Thymus (tissue), 11 donors: Measurements from ENCODE around the gene IGSF3. TPM values are rescaled to one million over a fixed set of nuclear protein-coding genes. Genes with fewer than 3 reads are reported as not detected.
"Not testable (repeated sequence)": the region's sequence is repeated elsewhere in the genome, so short reads cannot be mapped to it uniquely, and the experiment has no call there.

Experiments used
- DNase-seq, 9 donors: peaks; one replicate each; pipeline ENCODE4 v3.0.0-alpha.2; 2013; ENCODE audit warnings: low spot score in 9 of 9, low read depth in 6 of 9, missing footprints in 1 of 9
- H3K27ac ChIP-seq, 2 donors: one replicate each; pipeline ENCODE4 v1.5.1; 2013; ENCODE audit warnings: control low read depth in 1 of 2, low read depth in 1 of 2, low read length in 1 of 2, mild to moderate bottlenecking in 1 of 2, moderate library complexity in 1 of 2
- H3K27me3 ChIP-seq, 2 donors: one replicate each; pipeline ENCODE4 v1.5.1; 2013; ENCODE audit warnings: low read length in 1 of 2; ENCODE audit not compliant: control insufficient read depth in 2 of 2, insufficient read depth in 1 of 2
- H3K36me3 ChIP-seq, 2 donors: one replicate each; pipeline ENCODE4 v1.5.1; 2013; ENCODE audit warnings: low read length in 1 of 2, mild to moderate bottlenecking in 1 of 2, moderate library complexity in 1 of 2; ENCODE audit not compliant: control insufficient read depth in 2 of 2, insufficient read depth in 2 of 2
- H3K4me1 ChIP-seq, 2 donors: one replicate each; pipeline ENCODE4 v1.5.1; 2013; ENCODE audit warnings: low read length in 2 of 2; ENCODE audit not compliant: control insufficient read depth in 2 of 2, insufficient read depth in 2 of 2
- H3K4me3 ChIP-seq, 2 donors: one replicate each; pipeline ENCODE4 v1.5.1; 2013; ENCODE audit warnings: low read length in 2 of 2, control low read depth in 1 of 2, mild to moderate bottlenecking in 1 of 2
- H3K9me3 ChIP-seq, 2 donors: one replicate each; pipeline ENCODE4 v1.5.1; 2013; ENCODE audit warnings: low read length in 1 of 2, mild to moderate bottlenecking in 1 of 2; ENCODE audit not compliant: control insufficient read depth in 2 of 2, insufficient read depth in 1 of 2
- WGBS: extraction: QIAGEN DNeasy Blood & Tissue Kit; methylation state at CpG from one replicate; pipeline ENCODE4 v1.1.7; 2013; 5-methylcytosine and 5-hydroxymethylcytosine counted together
- polyA plus RNA-seq: library from polyadenylated mRNA; stranded (reverse); fragments of 200-250 nt; gene quantifications from one replicate; pipeline ENCODE4 v1.2.3, GENCODE V29; 2013
- total RNA-seq: library from RNA; stranded (reverse); fragments of 120-200 nt; gene quantifications from one replicate; pipeline ENCODE4 v1.2.4, GENCODE V29; 2013
- donor health status: healthy.

The IGSF3 gene
- total and polyA plus RNA-seq, 2 donors: 6.4 to 12.5 TPM

- not testable (repeated sequence) for H3K9me3 ChIP-seq, H3K4me3 ChIP-seq, DNase-seq, H3K36me3 ChIP-seq, H3K27me3 ChIP-seq, H3K4me1 ChIP-seq, H3K27ac ChIP-seq
- 89% methylated on average over 2 of the region's 2 CpGs for WGBS
Measured at GRCh38 chr1:116622496-116622895, 45.0 kb downstream of the IGSF3 start.

GRCh38 chr1:116621756-116622155 is 45.8 kb downstream of the IGSF3 start:
- H3K27ac ChIP-seq, DNase-seq, H3K4me3 ChIP-seq, H3K9me3 ChIP-seq, H3K36me3 ChIP-seq, H3K27me3 ChIP-seq, H3K4me1 ChIP-seq: not testable (repeated sequence)
- WGBS: 94% methylated on average over 2 of the region's 2 CpGs

DNA sequence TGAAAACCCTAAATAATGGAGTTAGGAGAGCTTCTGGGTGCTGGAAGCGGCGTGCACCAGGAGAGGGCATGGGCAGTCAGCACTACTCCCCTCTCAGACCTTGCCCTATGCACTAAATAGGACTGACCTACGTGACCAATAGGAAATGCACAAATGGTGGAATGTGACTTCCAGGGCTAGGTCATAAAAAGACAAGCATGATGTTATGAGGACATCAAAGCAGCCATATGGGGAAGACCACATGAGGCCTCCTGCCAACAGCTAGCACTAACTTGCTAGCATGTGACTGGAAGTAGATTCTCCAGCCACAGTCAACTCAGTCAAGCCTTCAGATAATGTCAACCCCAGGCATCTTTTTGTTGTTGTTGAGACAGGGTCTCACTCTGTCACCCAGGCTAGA is 47.1 kb downstream of the IGSF3 start:
- not testable (repeated sequence) for H3K36me3 ChIP-seq, H3K4me3 ChIP-seq, H3K4me1 ChIP-seq, H3K9me3 ChIP-seq, DNase-seq, H3K27me3 ChIP-seq, H3K27ac ChIP-seq
- WGBS: 93% methylated on average over 3 of the region's 3 CpGs

DNA sequence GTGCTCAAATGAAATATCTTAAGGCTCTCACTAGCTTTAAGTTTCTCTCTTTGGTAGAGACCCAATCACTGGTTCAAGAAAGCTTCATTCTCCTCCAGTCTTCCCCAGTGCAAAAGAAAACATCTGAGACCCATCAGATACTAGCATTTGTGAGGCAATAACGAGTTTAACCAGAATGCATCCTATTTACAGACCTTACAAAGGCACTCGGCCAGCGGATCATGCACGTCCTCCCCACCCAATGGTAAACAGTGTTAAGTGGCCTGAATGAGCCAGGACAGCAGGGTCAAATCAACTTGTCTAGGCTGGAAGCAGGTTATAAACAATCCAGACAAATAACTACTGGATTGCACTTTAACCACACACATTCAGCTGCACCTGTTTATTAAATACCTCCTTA is 48.4 kb downstream of the IGSF3 start:
- DNase-seq, H3K36me3 ChIP-seq: not testable (repeated sequence)
- 86% methylated on average over 4 of the region's 4 CpGs for WGBS

DNA sequence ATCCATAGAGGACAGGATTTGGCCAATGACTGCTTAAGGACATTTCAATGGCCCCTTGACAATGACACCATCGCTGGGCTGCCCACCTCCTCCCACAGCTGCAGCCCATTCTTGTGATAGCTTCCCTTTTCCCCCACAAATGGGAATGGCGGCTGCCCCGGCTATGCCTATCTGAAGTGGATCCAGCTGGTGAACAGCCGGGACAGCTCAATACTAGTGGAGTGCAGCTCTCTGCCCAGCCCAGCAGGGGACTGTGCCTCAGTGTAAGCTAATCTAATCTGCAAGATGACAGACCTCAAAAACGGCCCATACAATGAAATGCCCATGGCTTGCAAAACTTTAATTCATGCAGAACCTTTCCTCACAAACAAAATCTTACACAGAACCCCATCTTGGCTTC is 49.7 kb downstream of the IGSF3 start:
- WGBS: 94% methylated on average over 5 of the region's 5 CpGs
- not testable (repeated sequence) for DNase-seq, H3K27ac ChIP-seq, H3K9me3 ChIP-seq, H3K4me3 ChIP-seq, H3K36me3 ChIP-seq, H3K27me3 ChIP-seq, H3K4me1 ChIP-seq

More for the DNA sequence above, 48.4 kb downstream of the IGSF3 start:
- not testable (repeated sequence) for H3K27ac ChIP-seq, H3K27me3 ChIP-seq, H3K9me3 ChIP-seq, H3K4me3 ChIP-seq, H3K4me1 ChIP-seq

DNA sequence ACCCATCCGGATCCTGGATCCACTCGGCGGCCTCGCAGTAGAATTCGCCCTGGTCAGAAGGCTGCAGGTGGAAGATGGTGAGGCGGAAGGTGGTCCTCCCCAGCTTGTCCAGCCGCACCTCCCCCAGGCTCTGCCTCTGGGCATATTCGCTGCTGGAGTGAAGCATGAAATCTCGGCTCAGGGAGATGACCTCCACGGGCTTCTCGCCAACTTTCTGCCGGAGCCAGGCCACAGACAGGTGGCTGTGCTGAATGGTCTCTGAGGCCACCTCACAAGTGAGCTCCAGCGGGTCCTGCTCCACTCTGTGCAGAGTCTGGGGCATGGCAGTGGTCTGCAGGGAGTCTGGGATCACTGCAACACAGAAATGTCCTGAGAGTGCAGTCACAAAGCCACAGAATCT is 53.7 kb downstream of the IGSF3 start:
- H3K36me3 ChIP-seq, H3K4me1 ChIP-seq, H3K27ac ChIP-seq, H3K27me3 ChIP-seq, H3K9me3 ChIP-seq, DNase-seq, H3K4me3 ChIP-seq: not testable (repeated sequence)
- 97% methylated on average over 13 of the region's 13 CpGs for WGBS

- not testable (repeated sequence) for H3K27me3 ChIP-seq, H3K4me3 ChIP-seq, DNase-seq, H3K36me3 ChIP-seq, H3K4me1 ChIP-seq, H3K9me3 ChIP-seq, H3K27ac ChIP-seq
- 82% methylated on average over 6 of the region's 6 CpGs for WGBS
Measured at GRCh38 chr1:116609801-116610371, 57.6 kb downstream of the IGSF3 start.

DNA sequence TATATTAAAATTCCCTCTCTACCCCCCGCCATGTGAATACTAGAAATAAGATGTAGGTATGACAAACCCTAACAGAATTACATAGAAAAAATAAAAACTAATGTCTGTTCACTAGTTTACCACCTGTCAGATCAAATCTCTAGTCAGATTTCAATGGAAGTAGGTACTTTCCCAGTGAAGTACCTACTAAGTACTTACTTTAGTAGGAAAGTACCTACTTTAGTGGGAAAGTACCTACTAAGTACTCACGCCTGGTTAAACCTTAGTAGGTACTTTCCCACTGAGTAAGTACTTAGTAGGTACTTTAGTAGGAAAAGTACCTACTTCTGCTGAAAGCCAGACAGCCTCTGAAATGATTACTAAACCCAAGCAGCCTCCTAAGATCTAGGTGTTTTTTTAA is 58.7 kb downstream of the IGSF3 start:
- WGBS: 94% methylated on average over 2 of the region's 2 CpGs
- H3K9me3 ChIP-seq, H3K4me1 ChIP-seq, H3K27me3 ChIP-seq, H3K36me3 ChIP-seq, H3K27ac ChIP-seq, H3K4me3 ChIP-seq, DNase-seq: not testable (repeated sequence)

DNA sequence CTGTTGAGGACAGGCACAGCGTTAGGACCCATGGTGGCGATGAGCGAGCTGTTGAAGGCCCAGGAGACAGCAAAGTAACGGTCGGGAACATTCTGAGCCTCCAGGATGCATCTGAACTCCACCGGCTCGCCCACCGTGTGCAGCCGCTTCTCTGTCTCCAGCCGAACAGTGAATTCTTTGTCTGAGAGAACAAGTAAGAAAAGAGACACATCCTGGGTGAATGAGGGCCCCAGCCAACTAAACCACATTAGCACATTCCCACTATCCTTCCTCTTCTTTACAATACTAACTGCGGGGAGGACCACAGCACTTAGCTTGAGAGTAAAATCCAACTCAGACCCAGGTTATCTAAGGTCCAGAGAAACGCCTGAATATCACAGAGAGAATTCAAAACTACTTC is 59.4 kb downstream of the IGSF3 start:
- DNase-seq, H3K4me1 ChIP-seq, H3K27me3 ChIP-seq, H3K4me3 ChIP-seq, H3K27ac ChIP-seq, H3K9me3 ChIP-seq, H3K36me3 ChIP-seq: not testable (repeated sequence)
- WGBS: 98% methylated on average over 11 of the region's 12 CpGs

GRCh38 chr1:116607463-116607862 is 60.1 kb downstream of the IGSF3 start:
- not testable (repeated sequence) for H3K27me3 ChIP-seq, H3K36me3 ChIP-seq, DNase-seq, H3K9me3 ChIP-seq, H3K4me1 ChIP-seq, H3K4me3 ChIP-seq, H3K27ac ChIP-seq
- WGBS: 81% methylated on average over 1 of the region's 1 CpG
